H1 (cell line): ENCODE data around the gene CKLF. TPM values are rescaled to one million over a fixed set of nuclear protein-coding genes. Genes with fewer than 3 reads are reported as not detected.

Experiments
- CTCF ChIA-PET: fragments of 300-600 bp; sonication (Branson Sonifier 250); formaldehyde crosslinking; loops from one replicate; lab custom pipeline; 2021; ENCODE audit not compliant: partially characterized antibody; lab: Charles Lee
- POLR2A ChIA-PET: fragments of 300-600 bp; sonication (Branson Sonifier 250); formaldehyde crosslinking; loops from one replicate; lab custom pipeline; 2021; ENCODE audit warnings: inconsistent platforms; ENCODE audit not compliant: partially characterized antibody; lab: Charles Lee
- DNase-seq, 2 experiments: peaks; one replicate each; pipeline versions ENCODE4 v3.0.0 to v3.0.0-alpha.2; 2010 to 2022; ENCODE audit warnings: low spot score in 2 of 2, low read depth in 1 of 2, mixed read lengths in 1 of 2
- FAIRE-seq: peaks from 2 replicates; lab custom pipeline; 2011; peaks lifted over from hg19 to GRCh38; lab: Jason Lieb, UNC
- H2AFZ ChIP-seq: 2 replicates; pipeline ENCODE4 v1.8.1; 2012; ENCODE audit warnings: low read length, inconsistent platforms
- H2AK5ac ChIP-seq: 2 replicates; pipeline ENCODE4 v1.6.1; 2013; ENCODE audit warnings: low read depth, low read length
- H2BK120ac ChIP-seq: replicated peaks from 2 replicates; pipeline ENCODE3; 2013; ENCODE audit warnings: low read depth, low read length, inconsistent platforms
- H2BK12ac ChIP-seq: 2 replicates; pipeline ENCODE4 v1.6.1; 2013; ENCODE audit warnings: low read depth, low read length
- H2BK15ac ChIP-seq: 2 replicates; pipeline ENCODE4 v1.6.1; 2013; ENCODE audit warnings: low read length
- H2BK20ac ChIP-seq: 2 replicates; pipeline ENCODE4 v1.6.1; 2013; ENCODE audit warnings: low read length
- H2BK5ac ChIP-seq: 2 replicates; pipeline ENCODE4 v1.6.1; 2013; ENCODE audit warnings: low read depth, low read length
- H3K14ac ChIP-seq: 2 replicates; pipeline ENCODE4 v1.6.1; 2013; ENCODE audit warnings: inconsistent platforms; ENCODE audit not compliant: insufficient read length
- H3K18ac ChIP-seq: 2 replicates; pipeline ENCODE4 v1.6.1; 2013; ENCODE audit warnings: low read length; ENCODE audit errors: extremely low read depth
- H3K23ac ChIP-seq: 2 replicates; pipeline ENCODE4 v1.6.1; 2013; ENCODE audit warnings: inconsistent platforms; ENCODE audit not compliant: insufficient read length
- H3K23me2 ChIP-seq: 2 replicates; pipeline ENCODE4 v1.6.1; 2013; ENCODE audit warnings: low read depth, low read length
- H3K27ac ChIP-seq: 2 replicates; pipeline ENCODE4 v1.6.1; 2011; ENCODE audit warnings: low read depth, low read length, inconsistent platforms
- H3K27me3 ChIP-seq, 4 experiments: replicated peaks in 1 of 4; 1 replicate in 1 of 4; 2 replicates in 3 of 4; pipeline versions ENCODE4 v1.6.1 to v1.8.1; 2011 to 2013; ENCODE audit warnings: low read length in 3 of 4, mild to moderate bottlenecking in 3 of 4, inconsistent platforms in 2 of 4, mixed read lengths in 2 of 4, moderate library complexity in 1 of 4; ENCODE audit not compliant: control insufficient read depth in 3 of 4, insufficient read depth in 3 of 4; ENCODE audit errors: extremely low read depth in 1 of 4
- H3K36me3 ChIP-seq, 4 experiments: 2 replicates each; pipeline versions ENCODE4 v1.6.1 to v1.8.1; 2011 to 2013; ENCODE audit warnings: mild to moderate bottlenecking in 4 of 4, low read length in 3 of 4, moderate library complexity in 2 of 4, control low read depth in 1 of 4, inconsistent platforms in 1 of 4; ENCODE audit not compliant: insufficient read depth in 4 of 4, control insufficient read depth in 2 of 4
- H3K4ac ChIP-seq: replicated peaks from 2 replicates; pipeline ENCODE3; 2013; ENCODE audit warnings: low read length, low read depth, mixed read lengths, inconsistent platforms; ENCODE audit not compliant: insufficient read length
- H3K4me1 ChIP-seq, 4 experiments: replicated peaks in 1 of 4; 1 replicate in 1 of 4; 2 replicates in 3 of 4; pipeline versions ENCODE4 v1.6.1 to v1.8.1; 2011 to 2013; ENCODE audit warnings: low read length in 3 of 4, inconsistent platforms in 2 of 4, mixed read lengths in 1 of 4; ENCODE audit not compliant: insufficient read depth in 4 of 4, control insufficient read depth in 3 of 4
- H3K4me2 ChIP-seq, 2 experiments: 2 replicates each; pipeline versions ENCODE4 v1.6.1 to v1.8.1; 2011 to 2013; ENCODE audit warnings: low read depth in 2 of 2, low read length in 2 of 2, control low read depth in 1 of 2, inconsistent platforms in 1 of 2, mild to moderate bottlenecking in 1 of 2; ENCODE audit not compliant: insufficient read depth in 1 of 2
- H3K4me3 ChIP-seq, 4 experiments: fragments of 200-600, 300-600 bp in 1 of 4; sonication (generic), shearing (Covaris generic), sonication (Bioruptor Twin) in 1 of 4; 2 replicates each; pipeline versions ENCODE4 v1.5.1 to v1.8.1; 2011 to 2016; ENCODE audit warnings: low read length in 4 of 4, low read depth in 3 of 4, control low read depth in 2 of 4, inconsistent platforms in 2 of 4, mild to moderate bottlenecking in 2 of 4, mixed read lengths in 1 of 4, moderate library complexity in 1 of 4; ENCODE audit not compliant: insufficient read depth in 2 of 4; ENCODE audit errors: extremely low read depth in 1 of 4
- H3K56ac ChIP-seq: replicated peaks from 2 replicates; pipeline ENCODE3; 2013; ENCODE audit warnings: low read depth, mild to moderate bottlenecking, mixed read lengths, low read length, inconsistent platforms; ENCODE audit not compliant: insufficient read length
- H3K79me1 ChIP-seq: 2 replicates; pipeline ENCODE4 v1.6.1; 2013; ENCODE audit warnings: low read depth, low read length, control low read depth
- H3K79me2 ChIP-seq, 2 experiments: 2 replicates each; pipeline versions ENCODE4 v1.6.1 to v1.8.1; 2012 to 2013; ENCODE audit warnings: low read length in 2 of 2, mild to moderate bottlenecking in 2 of 2, inconsistent platforms in 1 of 2; ENCODE audit not compliant: insufficient read depth in 2 of 2, control insufficient read depth in 1 of 2
- H3K9ac ChIP-seq, 4 experiments: replicated peaks in 1 of 4; 1 replicate in 1 of 4; 2 replicates in 3 of 4; pipeline versions ENCODE4 v1.6.1 to v1.8.1; 2011 to 2013; ENCODE audit warnings: low read depth in 3 of 4, low read length in 3 of 4, control low read depth in 2 of 4, mild to moderate bottlenecking in 2 of 4, moderate library complexity in 2 of 4, inconsistent platforms in 1 of 4; ENCODE audit errors: extremely low read depth in 1 of 4
- H3K9me3 ChIP-seq, 2 experiments: 2 replicates each; pipeline versions ENCODE4 v1.6.1 to v1.8.1; 2012 to 2013; ENCODE audit warnings: mild to moderate bottlenecking in 2 of 2, moderate library complexity in 2 of 2, control low read depth in 1 of 2, inconsistent platforms in 1 of 2, low read depth in 1 of 2, low read length in 1 of 2, mixed read lengths in 1 of 2; ENCODE audit not compliant: insufficient read depth in 2 of 2
- H4K20me1 ChIP-seq, 2 experiments: replicated peaks in 1 of 2; 2 replicates each; pipeline versions ENCODE3 to v1.8.1; 2011 to 2013; ENCODE audit warnings: inconsistent platforms in 2 of 2, low read length in 2 of 2, mild to moderate bottlenecking in 1 of 2; ENCODE audit not compliant: insufficient read depth in 2 of 2, control insufficient read depth in 1 of 2
- H4K5ac ChIP-seq: 2 replicates; pipeline ENCODE4 v1.6.1; 2013; ENCODE audit warnings: low read length, low read depth, mixed read lengths, inconsistent platforms; ENCODE audit not compliant: insufficient read length
- H4K8ac ChIP-seq: 2 replicates; pipeline ENCODE4 v1.8.0; 2013; ENCODE audit warnings: mild to moderate bottlenecking, moderate library complexity, low read length, inconsistent platforms; ENCODE audit not compliant: insufficient read depth; ENCODE audit errors: extremely low read depth
- H4K91ac ChIP-seq: replicated peaks from 2 replicates; pipeline ENCODE3; 2013; ENCODE audit warnings: low read length, mixed read lengths, inconsistent platforms; ENCODE audit not compliant: insufficient read length
- CBX5 ChIP-seq: fragments of 300-800, 300-1000 bp; sonication (generic); IDR thresholded peaks from 2 replicates; pipeline ENCODE4 v1.7.1; 2016; ENCODE audit warnings: antibody characterized with exemption, low read length, low read depth
- EP300 ChIP-seq, 2 experiments: IDR thresholded peaks; 1 replicate in 1 of 2; 2 replicates in 1 of 2; pipeline ENCODE4 v1.6.1; 2011 to 2012; ENCODE audit warnings: low read depth in 2 of 2, low read length in 2 of 2, mild to moderate bottlenecking in 2 of 2, borderline replicate concordance in 1 of 2, inconsistent platforms in 1 of 2, moderate library complexity in 1 of 2
- EZH2 ChIP-seq: fragments of 200-600 bp; sonication (generic); IDR thresholded peaks from 2 replicates; pipeline ENCODE4 v1.7.1; 2012; ENCODE audit warnings: low read depth, mild to moderate bottlenecking, moderate library complexity, low read length, inconsistent platforms; ENCODE audit not compliant: severe bottlenecking
- FOSL1 ChIP-seq: IDR thresholded peaks from 2 replicates; pipeline ENCODE4 v1.6.1; 2011; ENCODE audit warnings: mild to moderate bottlenecking, low read depth, low read length, moderate library complexity; ENCODE audit not compliant: insufficient read depth
- GABPA ChIP-seq: IDR thresholded peaks from 2 replicates; pipeline ENCODE4 v1.6.1; 2011; ENCODE audit warnings: mild to moderate bottlenecking, low read length, moderate library complexity, borderline replicate concordance; ENCODE audit not compliant: insufficient read depth
- POLR2A ChIP-seq, 2 experiments: IDR thresholded peaks; 1 replicate in 1 of 2; 2 replicates in 1 of 2; pipeline ENCODE4 v1.6.1; 2011; ENCODE audit warnings: low read depth in 2 of 2, low read length in 2 of 2, mild to moderate bottlenecking in 2 of 2; ENCODE audit errors: control extremely low read depth in 1 of 2
- RBBP5 ChIP-seq: IDR thresholded peaks from 2 replicates; pipeline ENCODE4 v1.7.1; 2012; ENCODE audit warnings: low read depth, mild to moderate bottlenecking, inconsistent platforms, low read length, moderate library complexity, borderline replicate concordance
- SAP30 ChIP-seq: fragments of 300-600 bp; sonication (generic); IDR thresholded peaks from 2 replicates; pipeline ENCODE4 v1.7.1; 2012; ENCODE audit warnings: low read length, moderate library complexity, mild to moderate bottlenecking, inconsistent platforms; ENCODE audit not compliant: insufficient read depth, insufficient replicate concordance
- SUZ12 ChIP-seq: fragments of 200-600 bp; sonication (generic); IDR thresholded peaks from 2 replicates; pipeline ENCODE4 v1.6.1; 2012; ENCODE audit warnings: mild to moderate bottlenecking, inconsistent platforms, low read length, moderate library complexity, mixed read lengths
- whole genome bisulfite sequencing, 2 experiments: shearing (Covaris generic) in 1 of 2; methylation state at CpG; one replicate each; pipeline versions ENCODE4 v1.1.6 to v1.1.7; 2013 to 2015; ENCODE audit warnings: low lambda C conversion rate in 2 of 2, mixed read lengths in 2 of 2, inconsistent platforms in 1 of 2, low coverage in 1 of 2, missing lambda C conversion rate in 1 of 2; ENCODE audit not compliant: insufficient replicate concordance in 2 of 2, insufficient coverage in 1 of 2, insufficient read length in 1 of 2; ENCODE audit errors: extremely low coverage in 1 of 2, missing lambda C conversion rate in 1 of 2; 5-methylcytosine and 5-hydroxymethylcytosine counted together
- polyA plus RNA-seq, 7 experiments: library from polyadenylated mRNA; depleted of rRNA in 3 of 7; stranded (reverse) in 5 of 7; unstranded in 2 of 7; fragments of >200 nt in 5 of 7; fragments of 200-250 nt in 2 of 7; gene quantifications; 1 replicate in 5 of 7; 2 replicates in 1 of 7; 4 replicates in 1 of 7; pipeline versions ENCODE4 v1.2.1 to v1.2.3, GENCODE V29; 2011 to 2013; ENCODE audit warnings: missing spikeins in 2 of 7, mixed read lengths in 2 of 7
- total RNA-seq: library from RNA; stranded (reverse); fragmentation: NEBNext Ultra II Directional; extraction: Animal tissue kit (Norgen Biotek cat#: 25700); gene quantifications from 2 replicates; pipeline ENCODE4 v1.2.1, GENCODE V29; 2021
- TF ChIP-seq, protein P1 (sequence below): IDR thresholded peaks from 2 replicates; pipeline ENCODE4 v1.6.1; 2012; ENCODE audit warnings: low read length, inconsistent platforms

Gene CKLF
- total and polyA plus RNA-seq, 2 of the 8 experiments (the other 6 are each of a cell fraction or from before 2014, with no cell fraction given): 21.1 to 63.5 TPM

DNA sequence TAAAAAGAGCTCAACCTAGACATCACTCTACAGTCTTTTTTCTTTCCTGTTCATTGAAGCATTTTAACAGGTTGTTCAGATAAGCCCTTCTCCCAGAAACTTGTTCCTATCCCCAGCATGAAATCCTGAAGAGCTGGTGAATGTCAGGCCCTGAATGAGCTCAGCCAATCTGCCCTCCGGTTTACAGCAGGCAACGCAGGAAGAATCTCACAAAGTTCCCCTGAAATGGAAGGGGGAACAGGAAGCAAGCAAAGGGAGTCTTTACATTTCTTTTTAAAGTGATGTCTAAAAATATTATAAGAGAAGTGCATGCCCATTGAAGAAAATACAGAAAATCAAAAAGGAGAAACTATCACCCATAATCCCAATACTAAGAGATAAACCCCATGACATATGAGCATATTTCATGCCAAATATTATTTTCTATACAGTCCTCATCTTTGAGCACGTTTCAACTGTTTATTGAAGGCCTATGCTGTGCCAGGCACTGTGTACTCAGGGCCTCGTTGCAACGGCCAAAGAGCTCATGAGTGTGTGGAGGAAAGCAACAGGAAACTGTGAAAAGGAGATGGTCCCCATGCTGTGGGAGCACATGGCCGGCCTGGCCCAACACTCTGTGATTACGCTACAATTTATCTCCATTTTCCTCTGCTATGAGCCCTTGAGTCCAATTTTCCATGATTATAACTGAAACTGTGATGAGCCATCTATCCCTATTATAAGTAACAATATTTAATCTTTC is 8.2 kb upstream of the CKLF start:
- peaks cover 0 to 12% (median 5%) of the 10 kb centered on the region in 4 experiments; a peak in 4 of 7 replicates for H3K4me1 ChIP-seq
- ChIA-PET POLR2A (no interaction called here), CTCF (interaction anchor here (0.8 to 2.3 kb wide), 4 partner anchors 8 to 139 kb away, joined by 3 to 10 read pairs (median 4); partner anchors contain the start of gene CKLF)
- no peak overlapping the region for H3K18ac ChIP-seq
- no peaks in the 10 kb centered on the region for H3K79me1 ChIP-seq
- no peak overlapping the region for H4K8ac ChIP-seq
- no peak overlapping the region for H3K23ac ChIP-seq
- H3K36me3 ChIP-seq: no peaks in the 10 kb centered on the region
- H3K27me3 ChIP-seq: no peaks in the 10 kb centered on the region
- H4K5ac ChIP-seq: no peak overlapping the region
- no peak overlapping the region for H4K91ac ChIP-seq
- H3K79me2 ChIP-seq: no peaks in the 10 kb centered on the region
- H3K14ac ChIP-seq: no peak overlapping the region
- no peak for FAIRE-seq
- no peak for DNase-seq
- no peaks in the 10 kb centered on the region for H3K9me3 ChIP-seq
- H3K23me2 ChIP-seq: no peaks in the 10 kb centered on the region; the same call in 1 of the 2 replicates
- H2BK5ac ChIP-seq: no peak overlapping the region
- H2BK15ac ChIP-seq: no peak overlapping the region
- no peaks in the 10 kb centered on the region for H4K20me1 ChIP-seq
- H2AFZ ChIP-seq: no peak overlapping the region
- no peak overlapping the region for H2AK5ac ChIP-seq
- no peak overlapping the region for H2BK12ac ChIP-seq
- H3K27ac ChIP-seq: no peak overlapping the region
- no peak overlapping the region for H2BK20ac ChIP-seq
- H3K4me3 ChIP-seq: no peak overlapping the region
- H3K56ac ChIP-seq: no peak overlapping the region
- no peak overlapping the region for H2BK120ac ChIP-seq
- WGBS, 2 experiments: 87% methylated on average over 7 of the region's 7 CpGs; no CpG with 5 or more reads in 1 of the 2 experiments
- H3K4ac ChIP-seq: no peak overlapping the region
- H3K4me2 ChIP-seq: no peak overlapping the region
- no peak overlapping the region for H3K9ac ChIP-seq
- TF ChIP-seq POLR2A (IDR thresholded peaks at IDR 0.05; ENCODE audit: control extremely low read depth in 1 of 2, low read depth in 2 of 2, low read length in 2 of 2) (no peak), CBX5 (no peak), FOSL1 (no peak), EP300 (IDR thresholded peaks at IDR 0.05; ENCODE audit: borderline replicate concordance in 1 of 2, low read depth in 2 of 2, low read length in 2 of 2) (no peak), GABPA (no peak), EZH2 (no peak), SUZ12 (no peak), RBBP5 (no peak), SAP30 (no peak)
- TF ChIP-seq, protein P1, sequence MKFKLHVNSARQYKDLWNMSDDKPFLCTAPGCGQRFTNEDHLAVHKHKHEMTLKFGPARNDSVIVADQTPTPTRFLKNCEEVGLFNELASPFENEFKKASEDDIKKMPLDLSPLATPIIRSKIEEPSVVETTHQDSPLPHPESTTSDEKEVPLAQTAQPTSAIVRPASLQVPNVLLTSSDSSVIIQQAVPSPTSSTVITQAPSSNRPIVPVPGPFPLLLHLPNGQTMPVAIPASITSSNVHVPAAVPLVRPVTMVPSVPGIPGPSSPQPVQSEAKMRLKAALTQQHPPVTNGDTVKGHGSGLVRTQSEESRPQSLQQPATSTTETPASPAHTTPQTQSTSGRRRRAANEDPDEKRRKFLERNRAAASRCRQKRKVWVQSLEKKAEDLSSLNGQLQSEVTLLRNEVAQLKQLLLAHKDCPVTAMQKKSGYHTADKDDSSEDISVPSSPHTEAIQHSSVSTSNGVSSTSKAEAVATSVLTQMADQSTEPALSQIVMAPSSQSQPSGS: no peak
